Middle frontal gyrus (tissue), 1 donor: ENCODE measurements around the gene NFATC3.

ENCODE experiments used
- DNase-seq: peaks from one replicate; pipeline ENCODE4 v3.0.0-alpha.2; 2015; ENCODE audit warnings: low spot score; ENCODE audit errors: extremely low spot score

The NFATC3 gene

DNA sequence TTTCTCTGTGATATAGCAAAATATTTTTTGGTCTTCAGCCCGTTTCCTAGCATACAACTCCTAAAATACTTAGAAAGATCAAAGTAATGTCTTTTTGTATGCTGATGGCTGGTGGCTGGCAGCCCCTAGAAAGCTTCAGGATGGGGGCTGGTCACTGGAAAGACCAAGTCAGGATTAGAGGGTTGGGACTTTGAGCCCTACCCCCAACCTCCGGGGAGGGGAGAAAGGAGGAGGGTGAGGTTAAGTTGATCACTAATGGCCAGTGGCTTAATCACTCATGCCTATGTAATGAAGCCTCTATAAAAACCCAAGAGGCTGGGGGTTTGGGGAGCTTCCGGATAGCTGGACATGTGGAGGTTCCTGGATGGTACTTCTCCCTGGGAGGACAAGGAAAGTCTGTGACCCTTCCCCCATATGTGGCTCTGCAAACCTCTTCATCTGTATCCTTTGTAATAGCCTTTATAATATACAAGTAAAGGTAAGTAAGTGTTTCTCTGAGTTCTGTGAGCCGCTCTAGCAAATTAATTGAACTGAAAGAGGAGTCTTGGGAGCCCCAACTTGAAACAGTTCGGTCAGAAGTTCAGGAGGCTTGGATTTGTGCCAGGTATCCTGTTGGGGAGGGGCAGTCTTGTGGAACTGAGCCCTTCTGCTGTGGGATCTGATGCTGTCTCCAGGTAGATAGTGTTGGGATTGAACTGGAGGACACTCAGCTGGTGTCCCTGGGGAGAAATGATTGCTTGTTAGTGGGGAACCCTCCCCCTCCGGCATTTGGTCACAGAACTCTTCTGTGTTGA lies 182.6 kb downstream of the NFATC3 start:
- DNase-seq: no peak

DNA sequence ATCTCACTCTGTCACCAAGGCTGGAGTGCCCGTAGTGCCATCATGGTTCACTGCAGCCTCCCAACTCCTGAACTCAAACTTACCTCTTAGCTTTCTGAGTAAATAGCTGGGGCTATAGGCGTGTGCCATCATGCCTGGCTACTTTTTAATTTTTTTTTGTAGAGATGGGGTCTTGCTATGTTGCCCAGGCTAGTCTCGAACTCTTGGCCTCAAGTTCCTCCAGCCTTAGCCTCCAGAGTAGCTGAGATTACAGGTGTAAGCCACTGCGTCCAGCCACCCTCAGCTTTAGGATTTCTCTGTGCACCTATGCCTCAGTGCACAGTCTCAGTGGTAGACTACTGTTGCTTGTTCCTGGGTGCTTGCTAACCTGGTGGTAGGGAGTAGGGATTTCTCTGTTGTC lies 184.6 kb downstream of the NFATC3 start:
- DNase-seq: no peak

DNA sequence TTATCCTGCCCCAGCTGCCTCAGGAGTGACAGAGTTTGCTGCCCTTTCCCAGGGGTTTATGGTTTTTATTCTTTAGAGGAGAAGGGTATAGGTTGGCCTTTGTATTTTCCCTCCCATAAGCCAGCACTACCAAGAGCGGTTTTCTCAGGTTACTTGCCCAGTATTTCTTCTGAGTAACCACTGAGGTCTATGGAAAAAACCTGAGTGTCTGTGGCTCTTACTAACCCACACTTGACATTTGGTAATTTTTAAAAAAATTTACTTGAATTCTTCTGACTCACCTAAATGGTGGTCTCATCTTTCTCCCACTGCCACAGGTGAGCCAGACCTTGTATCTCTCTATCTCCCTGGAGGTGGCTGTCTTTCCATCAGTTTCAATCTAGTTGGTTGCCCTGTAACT lies 185.2 kb downstream of the NFATC3 start:
- no peak for DNase-seq

DNA sequence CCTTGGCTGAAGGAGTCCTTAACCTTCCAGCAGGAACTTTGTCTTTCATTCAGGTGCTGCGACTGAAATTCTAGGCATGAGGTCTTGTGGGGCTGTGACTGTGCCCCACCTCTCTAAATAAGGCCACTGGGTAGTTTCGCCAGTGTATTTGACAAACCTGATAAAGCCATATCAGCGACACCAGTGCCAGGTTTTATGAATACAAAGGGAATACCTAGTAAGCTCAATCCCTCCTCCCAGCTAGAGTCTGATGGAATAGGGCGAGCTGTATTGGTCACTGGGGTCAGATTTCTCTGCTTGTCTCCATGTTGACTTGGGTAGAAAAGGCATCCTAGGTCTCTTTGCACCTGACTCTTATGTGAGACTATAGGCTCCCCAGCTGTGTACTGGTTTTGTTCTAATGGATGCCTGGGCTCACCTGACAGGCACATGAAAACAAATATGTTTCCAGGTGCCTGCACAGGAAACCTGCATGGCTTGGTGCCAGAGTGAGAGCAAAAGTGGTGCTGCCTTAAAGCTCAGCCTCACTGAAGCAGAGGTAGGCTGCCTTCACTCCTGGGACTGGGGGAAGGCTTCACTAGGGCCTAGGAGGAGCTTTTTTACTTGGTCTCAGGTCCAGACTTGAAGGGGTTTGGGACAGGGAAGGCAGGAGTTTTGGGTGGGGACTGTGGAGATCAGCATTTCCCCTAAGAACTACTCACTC lies 187.5 kb downstream of the NFATC3 start:
- no peak for DNase-seq

DNA sequence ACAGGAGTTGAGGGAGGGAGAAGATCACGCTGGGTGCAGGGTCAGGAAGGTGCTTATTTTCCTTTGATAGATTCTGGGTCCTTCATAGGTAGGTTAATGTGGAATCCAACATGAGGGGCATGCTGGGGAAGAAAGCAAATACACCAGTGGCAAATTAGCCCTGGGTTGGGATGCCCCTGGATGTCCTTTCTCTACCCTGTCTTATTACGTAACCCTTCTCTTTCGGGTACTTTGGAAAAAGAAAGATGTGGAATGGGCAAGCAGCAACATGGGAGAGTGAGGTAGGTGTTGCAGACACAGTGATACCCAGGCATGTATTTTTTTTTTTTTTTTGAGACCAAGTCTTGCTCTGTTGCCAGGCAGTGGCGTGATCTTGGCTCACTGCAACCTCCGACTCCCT lies 188.3 kb downstream of the NFATC3 start:
- no peak for DNase-seq

DNA sequence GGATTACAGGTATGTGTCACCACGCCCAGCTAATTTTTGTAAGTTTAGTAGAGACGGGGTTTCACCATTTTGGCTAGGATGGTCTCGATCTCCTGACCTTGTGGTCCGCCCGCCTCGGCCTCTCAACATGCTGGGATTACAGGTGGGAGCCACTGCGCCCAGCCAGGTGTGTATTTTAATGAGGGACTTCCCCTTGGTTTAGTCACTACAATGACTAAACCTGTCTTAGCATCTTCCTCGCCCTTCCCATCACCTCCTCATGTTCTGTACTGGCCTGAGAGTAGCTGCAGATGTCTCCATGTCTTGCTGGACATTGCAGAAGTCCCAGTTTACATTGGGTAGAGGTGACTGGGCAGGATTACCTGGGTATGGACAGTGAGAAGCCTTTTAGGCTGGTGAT lies 188.7 kb downstream of the NFATC3 start:
- no peak for DNase-seq

DNA sequence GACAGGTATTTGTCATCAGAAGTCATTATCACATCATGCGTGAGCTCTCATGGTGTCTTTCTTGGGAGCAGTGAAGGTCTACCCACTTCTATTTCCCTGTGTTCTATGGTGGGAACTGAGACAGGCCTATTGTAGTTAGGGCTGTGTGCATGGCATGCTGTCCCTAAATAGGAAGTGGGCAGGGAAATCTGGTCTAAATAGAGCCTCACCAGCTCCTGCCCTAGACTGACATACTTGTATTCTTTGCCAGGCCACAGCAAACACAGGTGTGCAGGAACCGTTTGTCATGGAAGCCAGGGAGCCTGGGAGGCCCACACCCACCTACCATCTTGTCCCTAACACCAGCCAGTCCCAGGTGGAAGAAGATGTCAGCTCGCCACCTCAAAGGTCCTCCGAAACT lies 189.3 kb downstream of the NFATC3 start:
- no peak for DNase-seq

DNA sequence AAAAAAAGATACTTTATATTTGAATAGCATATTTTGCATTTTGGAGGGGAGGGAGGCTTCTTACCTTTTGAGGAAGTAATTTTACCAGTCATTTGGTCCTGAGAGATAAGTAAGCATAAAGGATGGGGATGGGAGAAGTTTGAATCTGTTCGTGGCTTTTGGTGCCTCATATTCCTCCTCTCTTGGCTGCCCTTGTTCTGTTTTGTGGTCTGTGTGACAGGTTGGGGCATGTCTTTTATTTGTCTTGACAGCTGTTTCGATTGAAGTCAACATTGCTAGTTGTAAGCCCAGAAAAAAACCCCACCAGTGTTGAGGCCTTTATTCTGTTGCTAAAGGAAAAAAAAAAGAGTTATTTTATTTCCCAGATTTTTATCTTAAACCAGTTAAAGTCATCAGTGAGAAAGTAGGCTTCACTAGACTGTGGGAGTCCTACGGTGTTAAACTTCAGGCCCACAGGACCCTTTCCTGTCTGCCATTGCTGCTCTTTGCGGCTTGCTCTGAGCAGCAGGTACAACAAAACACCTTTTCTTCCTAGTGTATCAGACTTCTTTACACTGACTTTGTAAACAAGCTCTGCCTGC lies 190.5 kb downstream of the NFATC3 start:
- DNase-seq: no peak

DNA sequence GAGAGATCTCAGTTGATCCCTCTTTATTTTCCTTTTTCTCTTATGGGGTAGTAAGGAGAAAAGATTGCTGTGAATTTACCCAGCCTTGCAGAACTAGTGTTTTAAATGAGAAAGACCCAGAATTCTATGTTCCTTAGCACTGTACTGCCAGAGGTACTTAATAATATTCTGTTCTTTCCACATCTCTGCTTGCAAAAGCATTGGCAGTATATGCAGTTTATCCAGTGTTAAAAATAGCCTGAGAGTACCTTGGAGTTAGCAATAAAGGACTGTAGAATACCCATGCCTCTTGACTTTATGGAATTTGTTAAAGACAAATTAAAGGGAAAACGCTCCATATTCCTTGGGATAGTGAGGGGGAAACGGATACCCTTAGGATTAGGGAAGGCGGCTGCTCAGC lies 191.1 kb downstream of the NFATC3 start:
- DNase-seq: no peak
